Fibroblast of mammary gland (primary cell): ENCODE data around the gene TAAR9.
A peak's percentile ranks its signal among the peaks of the same experiment; 100 is the strongest.

Experiments used
- DNase-seq: peaks from one replicate; pipeline ENCODE4 v3.0.0-alpha.2; 2010; ENCODE audit warnings: low read depth
- H3K4me3 ChIP-seq: 2 replicates; pipeline ENCODE4 v1.5.1; 2011; ENCODE audit warnings: low read depth, mild to moderate bottlenecking, low read length, moderate library complexity; ENCODE audit not compliant: control insufficient read depth
- CTCF ChIP-seq: conservative IDR thresholded peaks from 2 replicates; pipeline ENCODE4 v1.5.1; 2011; ENCODE audit warnings: low read depth, low read length, inconsistent platforms; ENCODE audit not compliant: control insufficient read depth, insufficient read depth

Gene TAAR9

GRCh38 chr6:132505158-132505557 lies 32.9 kb upstream of the TAAR9 start:
- no peak for TF ChIP-seq CTCF
- DNase-seq = no peak
- no peak overlapping the region for H3K4me3 ChIP-seq

- no peak for TF ChIP-seq CTCF
- H3K4me3 ChIP-seq = no peak overlapping the region
- no peak for DNase-seq
These were observed 31.6 kb upstream of the TAAR9 start for GRCh38 chr6:132506461-132506860.

- H3K4me3 ChIP-seq = no peak overlapping the region
- DNase-seq = no peak
- no peak for TF ChIP-seq CTCF
These were observed 30.9 kb upstream of the TAAR9 start for GRCh38 chr6:132506869-132507808.

- DNase-seq = peak; percentile 28
- no peak for TF ChIP-seq CTCF
- peak overlapping the region; percentile 76 for H3K4me3 ChIP-seq
These were observed 26.8 kb upstream of the TAAR9 start for GRCh38 chr6:132511210-132511830.

DNA sequence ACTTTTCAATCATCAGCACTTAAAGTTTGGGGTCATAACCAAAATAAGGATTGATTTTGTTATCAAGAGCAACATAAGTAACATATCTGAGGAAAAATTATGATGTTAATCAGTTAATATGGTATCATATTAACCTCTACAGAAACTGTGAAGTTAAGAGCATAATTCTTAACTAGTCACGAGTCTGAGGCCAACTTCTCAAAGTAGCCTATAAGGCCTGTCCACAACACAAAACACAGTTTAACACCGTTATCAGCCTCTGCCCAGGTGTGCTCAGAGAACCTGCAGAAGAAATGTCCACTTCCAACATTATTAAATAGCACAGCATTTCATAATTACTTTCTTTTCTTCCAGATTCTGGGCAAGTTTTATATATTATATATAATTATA lies 26.3 kb upstream of the TAAR9 start:
- no peak for DNase-seq
- TF ChIP-seq CTCF = no peak
- H3K4me3 ChIP-seq = peak overlapping the region; percentile 76

- peak overlapping the region; percentile 76 for H3K4me3 ChIP-seq
- DNase-seq = no peak
- no peak for TF ChIP-seq CTCF
These were observed 25.8 kb upstream of the TAAR9 start for GRCh38 chr6:132512342-132512637.
